DND-41 (cell line): Measurements from ENCODE around the gene CSTB.

Experiments
- CTCF ChIP-seq: IDR thresholded peaks from 2 replicates; pipeline ENCODE4 v1.5.1; 2012; ENCODE audit warnings: borderline replicate concordance, low read length, moderate library complexity, mild to moderate bottlenecking; ENCODE audit not compliant: poor library complexity, severe bottlenecking; ENCODE audit errors: extremely low read depth
- EZH2 ChIP-seq: IDR thresholded peaks from 3 replicates; pipeline ENCODE4 v1.6.1; 2012; ENCODE audit warnings: borderline replicate concordance, low read depth, mild to moderate bottlenecking, moderate library complexity, low read length, inconsistent platforms; ENCODE audit not compliant: severe bottlenecking

DNA sequence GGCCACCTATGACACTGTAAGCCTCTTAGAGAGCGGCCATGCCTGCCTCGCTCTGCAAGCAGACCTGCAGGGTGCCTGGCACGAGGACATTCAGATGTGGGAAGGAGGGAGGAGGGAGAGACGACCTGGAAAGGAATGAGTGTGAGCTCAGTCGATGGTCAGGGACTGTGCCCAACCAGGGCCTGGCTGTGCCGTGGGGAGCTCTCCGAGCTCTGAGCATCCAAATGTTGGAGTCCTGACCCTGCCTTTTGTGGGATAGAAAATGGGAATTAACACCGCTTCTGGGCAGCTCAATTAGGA is 7.3 kb downstream of the CSTB start:
- TF ChIP-seq CTCF = no peak
- no peak for TF ChIP-seq EZH2
